HG03139 (cell line): ENCODE measurements around the gene ELK3.

Source experiments
- ATAC-seq: cut with Tn5 transposase; IDR thresholded peaks from one replicate; pipeline ENCODE4 v1.9.1; 2021; ENCODE audit not compliant: unreplicated experiment

The ELK3 gene

GRCh38 chr12:96211988-96212387 lies 17.8 kb downstream of the ELK3 start:
- ATAC-seq: no peak

GRCh38 chr12:96212456-96213375 lies 18.5 kb downstream of the ELK3 start:
- no peak for ATAC-seq

GRCh38 chr12:96213869-96214268 lies 19.7 kb downstream of the ELK3 start:
- no peak for ATAC-seq

GRCh38 chr12:96215919-96216273 lies 21.7 kb downstream of the ELK3 start:
- no peak for ATAC-seq

- no peak for ATAC-seq
Observed at GRCh38 chr12:96218989-96219678, 25.0 kb downstream of the ELK3 start.

- no peak for ATAC-seq
Observed at GRCh38 chr12:96219700-96220206, 25.6 kb downstream of the ELK3 start.

GRCh38 chr12:96220902-96221301 lies 26.7 kb downstream of the ELK3 start:
- ATAC-seq: no peak

- no peak for ATAC-seq
Observed at GRCh38 chr12:96221391-96221790, 27.2 kb downstream of the ELK3 start.

GRCh38 chr12:96223411-96224218 lies 29.4 kb downstream of the ELK3 start:
- no peak for ATAC-seq

- no peak for ATAC-seq
Observed at GRCh38 chr12:96224219-96224615, 30.0 kb downstream of the ELK3 start.

GRCh38 chr12:96225044-96225855 lies 31.1 kb downstream of the ELK3 start:
- no peak for ATAC-seq

- no peak for ATAC-seq
Observed at GRCh38 chr12:96225994-96226399, 31.8 kb downstream of the ELK3 start.

- no peak for ATAC-seq
Observed at GRCh38 chr12:96226401-96226800, 32.2 kb downstream of the ELK3 start.

- ATAC-seq: no peak
Observed at GRCh38 chr12:96226801-96227348, 32.7 kb downstream of the ELK3 start.

GRCh38 chr12:96227365-96228106 lies 33.4 kb downstream of the ELK3 start:
- no peak for ATAC-seq

- ATAC-seq: no peak
Observed at GRCh38 chr12:96228566-96229248, 34.5 kb downstream of the ELK3 start.

- no peak for ATAC-seq
Observed at GRCh38 chr12:96230646-96231045, 36.5 kb downstream of the ELK3 start.

GRCh38 chr12:96233168-96233567 lies 39.0 kb downstream of the ELK3 start:
- ATAC-seq: no peak

GRCh38 chr12:96233939-96234461 lies 39.8 kb downstream of the ELK3 start:
- no peak for ATAC-seq
